WI38 (cell line): Measurements from ENCODE around the gene FH.

Source experiments
- H3K4me3 ChIP-seq: 2 replicates; pipeline ENCODE4 v1.5.1; 2011; ENCODE audit warnings: low read depth, mild to moderate bottlenecking, control low read depth, low read length
- TF ChIP-seq, protein P1 (sequence below): IDR thresholded peaks from 2 replicates; pipeline ENCODE4 v1.5.1; 2012; ENCODE audit warnings: low read depth, mild to moderate bottlenecking, control low read depth, low read length

Gene FH

DNA sequence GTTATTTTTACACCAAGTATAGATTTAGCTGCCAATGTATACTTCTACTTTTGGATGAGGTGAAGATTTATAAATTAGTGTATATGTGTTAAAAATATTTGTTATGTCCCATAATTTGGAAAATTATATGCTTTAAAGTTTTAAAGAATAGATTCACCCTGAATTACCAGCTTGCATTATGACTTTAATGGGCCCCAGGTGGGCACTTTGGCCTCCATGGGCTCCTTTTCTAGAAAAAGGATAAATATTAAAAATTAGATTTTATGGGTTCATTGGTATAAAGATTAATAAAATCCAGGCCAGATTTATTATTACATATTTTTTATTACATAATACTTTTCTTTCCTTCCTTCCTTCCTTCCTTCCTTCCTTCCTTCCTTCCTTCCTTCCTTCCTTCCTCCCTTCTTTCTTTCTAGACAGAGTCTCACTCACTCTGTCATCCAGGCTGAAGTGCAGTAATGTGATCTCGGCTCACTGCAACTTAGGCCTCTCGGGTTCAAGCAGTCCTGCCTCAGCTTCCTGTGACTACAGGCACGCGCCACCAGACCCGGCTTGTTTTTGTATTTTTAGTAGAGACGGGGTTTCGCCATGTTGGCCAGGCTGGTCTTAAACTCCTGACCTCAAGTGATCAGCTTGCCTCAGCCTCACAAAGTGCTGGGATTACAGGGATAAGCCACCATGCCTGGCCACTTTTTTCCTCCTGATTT lies 34.5 kb upstream of the FH start:
- TF ChIP-seq, protein P1, sequence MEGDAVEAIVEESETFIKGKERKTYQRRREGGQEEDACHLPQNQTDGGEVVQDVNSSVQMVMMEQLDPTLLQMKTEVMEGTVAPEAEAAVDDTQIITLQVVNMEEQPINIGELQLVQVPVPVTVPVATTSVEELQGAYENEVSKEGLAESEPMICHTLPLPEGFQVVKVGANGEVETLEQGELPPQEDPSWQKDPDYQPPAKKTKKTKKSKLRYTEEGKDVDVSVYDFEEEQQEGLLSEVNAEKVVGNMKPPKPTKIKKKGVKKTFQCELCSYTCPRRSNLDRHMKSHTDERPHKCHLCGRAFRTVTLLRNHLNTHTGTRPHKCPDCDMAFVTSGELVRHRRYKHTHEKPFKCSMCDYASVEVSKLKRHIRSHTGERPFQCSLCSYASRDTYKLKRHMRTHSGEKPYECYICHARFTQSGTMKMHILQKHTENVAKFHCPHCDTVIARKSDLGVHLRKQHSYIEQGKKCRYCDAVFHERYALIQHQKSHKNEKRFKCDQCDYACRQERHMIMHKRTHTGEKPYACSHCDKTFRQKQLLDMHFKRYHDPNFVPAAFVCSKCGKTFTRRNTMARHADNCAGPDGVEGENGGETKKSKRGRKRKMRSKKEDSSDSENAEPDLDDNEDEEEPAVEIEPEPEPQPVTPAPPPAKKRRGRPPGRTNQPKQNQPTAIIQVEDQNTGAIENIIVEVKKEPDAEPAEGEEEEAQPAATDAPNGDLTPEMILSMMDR = no peak
- H3K4me3 ChIP-seq = no peak overlapping the region

DNA sequence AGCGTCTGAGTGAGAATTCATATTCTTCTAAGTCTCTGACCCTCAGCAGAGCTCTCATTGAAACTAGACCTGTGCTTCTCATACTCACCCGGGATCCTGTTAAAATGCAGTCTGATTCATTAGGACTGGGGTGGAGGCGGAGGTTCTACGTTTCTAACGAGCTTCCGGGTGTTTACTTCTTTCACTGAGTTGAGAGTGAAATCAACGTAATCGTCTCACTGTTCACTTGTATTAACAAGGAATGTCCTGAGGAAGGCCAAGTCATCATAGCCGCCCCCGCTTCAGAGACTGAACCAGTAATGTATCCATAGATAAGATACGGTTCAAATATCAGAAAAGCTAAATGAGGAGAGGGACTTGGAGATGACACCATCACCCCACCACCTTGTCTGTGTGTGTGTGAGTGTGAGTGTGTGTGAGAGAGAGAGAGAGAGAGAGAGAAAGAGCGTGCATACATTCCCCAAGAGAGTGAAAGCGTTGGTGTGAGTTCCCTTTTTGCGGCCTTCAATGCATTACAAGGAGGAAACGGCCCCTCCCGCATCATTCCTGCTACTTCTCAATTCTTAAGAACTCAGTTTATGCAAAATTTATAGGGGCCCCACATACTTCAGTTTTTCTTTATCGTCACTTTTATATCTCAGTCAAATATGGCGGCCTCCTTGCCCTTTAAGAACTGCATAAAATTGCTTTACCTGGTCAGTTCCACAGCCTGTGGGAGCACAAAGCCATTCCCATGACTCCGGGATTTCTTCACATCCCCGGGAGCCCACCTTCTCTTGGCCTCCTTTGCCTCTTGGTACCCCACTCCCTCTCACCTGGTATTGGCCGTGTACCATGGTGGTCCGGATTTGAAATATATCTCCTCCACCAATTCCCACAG lies 32.4 kb upstream of the FH start:
- TF ChIP-seq, protein P1 = no peak
- H3K4me3 ChIP-seq = no peak overlapping the region

DNA sequence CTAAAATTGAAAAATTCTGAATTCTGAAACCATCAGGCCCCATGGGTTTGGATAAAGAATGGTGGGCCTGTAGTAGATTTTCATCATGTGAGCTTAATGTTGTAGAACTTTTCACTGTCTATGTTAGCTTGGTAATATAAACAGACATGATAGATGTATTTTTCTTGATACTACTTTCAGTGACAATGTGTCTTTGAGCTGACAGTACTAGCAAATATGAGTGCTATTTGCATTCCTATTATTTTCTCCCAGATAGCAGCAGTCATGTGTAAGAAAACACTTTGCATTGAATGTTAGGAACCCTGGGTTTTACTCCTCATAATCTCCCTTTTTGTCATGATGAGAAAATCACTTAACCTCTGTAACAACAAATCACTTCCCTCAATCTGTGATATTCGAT lies 30.8 kb upstream of the FH start:
- no peak overlapping the region for H3K4me3 ChIP-seq
- TF ChIP-seq, protein P1 = no peak

DNA sequence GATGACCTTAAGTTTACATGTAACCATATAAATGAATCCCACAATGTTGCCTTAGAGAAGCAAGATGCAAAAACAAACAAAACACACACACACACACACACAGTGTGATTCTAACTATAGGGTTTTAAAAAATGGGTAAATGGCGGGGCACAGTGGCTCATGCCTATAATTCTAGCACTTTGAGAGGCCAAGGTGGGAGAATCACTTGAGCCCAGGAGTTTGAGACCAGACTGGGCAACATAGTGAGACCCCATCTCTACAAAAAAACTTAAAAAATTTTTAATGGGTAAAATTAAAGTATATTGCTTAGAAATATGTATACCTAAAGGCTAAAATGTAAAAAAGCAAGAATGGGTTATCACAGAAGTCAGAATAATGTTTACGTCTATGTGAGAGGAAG lies 28.5 kb upstream of the FH start:
- no peak overlapping the region for H3K4me3 ChIP-seq
- TF ChIP-seq, protein P1 = no peak

DNA sequence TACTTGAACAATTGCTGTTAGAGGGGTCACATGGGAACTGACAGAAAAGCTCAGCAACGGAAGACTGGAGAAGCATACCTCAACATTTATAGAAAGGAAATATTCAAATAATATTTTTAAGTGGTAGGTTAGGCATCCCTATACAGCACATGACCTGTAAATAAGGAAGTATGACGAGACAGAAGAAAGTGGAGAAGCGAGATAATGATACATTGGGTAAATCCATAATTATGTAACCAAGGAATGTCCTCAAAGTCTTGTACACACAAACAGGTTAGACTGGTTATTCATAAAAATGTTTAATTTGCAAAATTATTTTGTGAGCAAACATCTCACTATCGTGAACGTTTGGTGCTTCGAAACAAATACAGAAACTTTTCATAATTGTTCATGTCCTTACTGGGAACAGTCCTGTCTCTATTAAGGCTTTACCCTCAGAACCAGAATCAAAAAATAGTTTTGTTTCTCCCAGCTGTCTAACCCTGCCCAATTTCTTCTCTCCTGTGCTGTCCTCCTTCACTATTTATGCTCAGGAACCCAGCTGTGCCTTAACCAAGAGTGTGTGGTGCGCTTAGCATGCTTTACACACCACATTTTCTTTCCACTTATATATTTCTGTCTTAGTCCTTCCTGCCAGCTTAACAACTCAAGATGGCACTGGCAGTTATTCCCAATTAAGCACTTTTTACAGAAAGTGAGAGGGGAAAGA lies 22.8 kb upstream of the FH start:
- H3K4me3 ChIP-seq = no peak overlapping the region
- TF ChIP-seq, protein P1 = no peak

DNA sequence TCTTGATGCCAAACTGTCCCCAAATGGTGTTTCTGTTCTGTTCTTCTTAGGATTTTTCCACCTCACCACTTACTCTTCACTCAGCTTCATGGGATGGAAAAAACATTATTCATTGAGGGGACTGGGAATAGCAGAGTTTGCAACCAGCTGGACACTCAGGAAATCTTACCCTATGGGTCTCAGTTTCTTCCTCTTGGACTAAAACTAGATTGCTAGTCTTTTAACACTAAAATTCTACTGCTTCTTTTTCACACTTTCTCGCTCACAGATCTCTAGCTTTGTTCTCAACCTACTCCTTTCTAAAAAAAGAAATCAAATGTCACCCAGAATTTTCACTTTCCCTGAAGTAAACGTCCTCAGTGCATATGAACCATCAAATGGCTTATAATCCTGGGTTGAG lies 17.4 kb upstream of the FH start:
- TF ChIP-seq, protein P1 = no peak
- no peak overlapping the region for H3K4me3 ChIP-seq
